COLO668 (cell line): ENCODE measurements around the gene GINM1.

Experiments used
- DNase-seq: peaks from one replicate; lab custom pipeline; 2025; ENCODE audit not compliant: unreplicated experiment; lab: John Stamatoyannopoulos, UW

Gene GINM1

GRCh38 chr6:149592983-149593382 lies 26.8 kb downstream of the GINM1 start:
- DNase-seq: no peak

- no peak for DNase-seq
These were observed 27.2 kb downstream of the GINM1 start for GRCh38 chr6:149593408-149593807.

- DNase-seq: no peak
These were observed 34.3 kb downstream of the GINM1 start for GRCh38 chr6:149600508-149600907.

GRCh38 chr6:149608381-149608982 lies 42.3 kb downstream of the GINM1 start:
- DNase-seq: no peak

- DNase-seq: no peak
These were observed 48.2 kb downstream of the GINM1 start for GRCh38 chr6:149614337-149614736.

GRCh38 chr6:149615805-149616204 lies 49.6 kb downstream of the GINM1 start:
- no peak for DNase-seq

GRCh38 chr6:149627672-149628071 lies 61.5 kb downstream of the GINM1 start:
- no peak for DNase-seq

GRCh38 chr6:149628875-149629510 lies 62.8 kb downstream of the GINM1 start:
- no peak for DNase-seq

- no peak for DNase-seq
These were observed 68.1 kb downstream of the GINM1 start for GRCh38 chr6:149634315-149634714.

- no peak for DNase-seq
These were observed 69.9 kb downstream of the GINM1 start for GRCh38 chr6:149636124-149636523.
